Fibroblast of villous mesenchyme (primary cell): ENCODE data around the gene GP1BA. TPM values are rescaled to one million over a fixed set of nuclear protein-coding genes. Genes with fewer than 3 reads are reported as not detected.
A peak's percentile ranks its signal among the peaks of the same experiment; 100 is the strongest.

Source experiments
- DNase-seq: peaks from one replicate; pipeline ENCODE4 v3.0.0-alpha.2; 2010; ENCODE audit warnings: low read depth
- H3K4me3 ChIP-seq: 2 replicates; pipeline ENCODE4 v1.5.1; 2011; ENCODE audit warnings: low read depth, mild to moderate bottlenecking, low read length
- CTCF ChIP-seq: IDR thresholded peaks from 2 replicates; pipeline ENCODE4 v1.5.1; 2012; ENCODE audit warnings: low read depth, mild to moderate bottlenecking, low read length; ENCODE audit not compliant: insufficient read depth
- total RNA-seq: library from RNA; depleted of rRNA; stranded (reverse); fragments of >200 nt; gene quantifications from 2 replicates; pipeline ENCODE4 v1.2.3, GENCODE V29; 2012

The GP1BA gene
- total RNA-seq, 1 donor = not detected

DNA sequence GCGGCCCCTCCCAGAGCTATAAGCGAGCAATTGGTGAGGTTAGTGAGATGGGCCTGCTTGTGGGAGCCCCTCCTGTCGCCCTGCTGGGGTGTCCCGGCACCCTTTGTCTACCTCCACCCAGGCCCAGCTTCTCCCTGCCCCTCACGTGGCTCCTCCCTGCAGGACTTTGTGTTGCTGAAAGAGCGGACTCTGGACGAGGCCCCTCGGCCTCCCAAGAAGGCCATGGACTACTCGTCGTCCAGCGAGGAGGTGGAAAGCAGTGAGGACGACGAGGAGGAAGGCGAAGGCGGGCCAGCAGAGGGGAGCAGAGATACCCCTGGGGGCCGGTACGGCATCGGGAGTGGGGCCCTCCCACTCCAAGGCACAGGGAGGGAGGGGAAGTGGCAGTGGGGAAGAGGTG lies 38.8 kb upstream of the GP1BA start:
- H3K4me3 ChIP-seq = no peak overlapping the region
- no peak for DNase-seq
- no peak for TF ChIP-seq CTCF

GRCh38 chr17:4893721-4894560 lies 38.1 kb upstream of the GP1BA start:
- no peak overlapping the region for H3K4me3 ChIP-seq
- TF ChIP-seq CTCF = no peak
- DNase-seq = no peak

DNA sequence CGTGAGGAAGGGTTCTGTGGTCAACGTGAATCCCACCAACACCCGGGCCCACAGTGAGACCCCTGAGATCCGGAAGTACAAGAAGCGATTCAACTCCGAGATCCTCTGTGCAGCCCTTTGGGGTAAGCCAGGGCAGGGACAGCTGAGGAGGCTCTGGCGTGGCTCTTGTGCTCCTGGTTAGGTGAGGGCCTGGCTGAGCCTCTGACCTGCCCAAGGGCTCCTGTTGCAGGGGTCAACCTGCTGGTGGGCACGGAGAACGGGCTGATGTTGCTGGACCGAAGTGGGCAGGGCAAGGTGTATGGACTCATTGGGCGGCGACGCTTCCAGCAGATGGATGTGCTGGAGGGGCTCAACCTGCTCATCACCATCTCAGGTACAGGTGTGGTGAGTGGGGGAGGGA lies 37.0 kb upstream of the GP1BA start:
- no peak for DNase-seq
- no peak overlapping the region for H3K4me3 ChIP-seq
- no peak for TF ChIP-seq CTCF

DNA sequence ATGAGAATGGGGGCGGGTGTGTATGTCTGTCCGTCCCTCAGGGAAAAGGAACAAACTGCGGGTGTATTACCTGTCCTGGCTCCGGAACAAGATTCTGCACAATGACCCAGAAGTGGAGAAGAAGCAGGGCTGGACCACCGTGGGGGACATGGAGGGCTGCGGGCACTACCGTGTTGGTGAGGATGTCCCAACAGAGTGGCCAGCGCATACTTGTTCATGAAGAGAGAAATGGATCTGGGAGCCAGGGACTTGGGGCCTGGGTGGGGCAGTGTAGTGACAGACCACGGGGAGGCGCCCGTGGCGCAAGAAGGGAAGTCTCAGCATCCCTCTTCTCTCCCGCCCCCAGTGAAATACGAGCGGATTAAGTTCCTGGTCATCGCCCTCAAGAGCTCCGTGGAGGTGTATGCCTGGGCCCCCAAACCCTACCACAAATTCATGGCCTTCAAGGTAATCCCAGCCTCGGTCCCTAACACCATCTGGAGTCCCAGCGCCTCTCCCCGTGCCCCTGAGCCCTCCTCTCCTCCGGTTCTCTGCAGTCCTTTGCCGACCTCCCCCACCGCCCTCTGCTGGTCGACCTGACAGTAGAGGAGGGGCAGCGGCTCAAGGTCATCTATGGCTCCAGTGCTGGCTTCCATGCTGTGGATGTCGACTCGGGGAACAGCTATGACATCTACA lies 36.3 kb upstream of the GP1BA start:
- H3K4me3 ChIP-seq = no peak overlapping the region
- DNase-seq = no peak
- TF ChIP-seq CTCF = peak; percentile 16

GRCh38 chr17:4896332-4897197 lies 35.5 kb upstream of the GP1BA start:
- TF ChIP-seq CTCF = no peak
- H3K4me3 ChIP-seq = no peak overlapping the region
- DNase-seq = no peak

DNA sequence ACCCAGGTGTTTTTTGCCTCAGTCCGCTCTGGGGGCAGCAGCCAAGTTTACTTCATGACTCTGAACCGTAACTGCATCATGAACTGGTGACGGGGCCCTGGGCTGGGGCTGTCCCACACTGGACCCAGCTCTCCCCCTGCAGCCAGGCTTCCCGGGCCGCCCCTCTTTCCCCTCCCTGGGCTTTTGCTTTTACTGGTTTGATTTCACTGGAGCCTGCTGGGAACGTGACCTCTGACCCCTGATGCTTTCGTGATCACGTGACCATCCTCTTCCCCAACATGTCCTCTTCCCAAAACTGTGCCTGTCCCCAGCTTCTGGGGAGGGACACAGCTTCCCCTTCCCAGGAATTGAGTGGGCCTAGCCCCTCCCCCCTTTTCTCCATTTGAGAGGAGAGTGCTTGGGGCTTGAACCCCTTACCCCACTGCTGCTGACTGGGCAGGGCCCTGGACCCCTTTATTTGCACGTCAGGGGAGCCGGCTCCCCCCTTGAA lies 34.8 kb upstream of the GP1BA start:
- H3K4me3 ChIP-seq = no peak overlapping the region
- no peak for TF ChIP-seq CTCF
- no peak for DNase-seq
